Coronary artery (tissue), 2 donors: ENCODE measurements around the gene NINJ2.

ENCODE experiments used
- DNase-seq: peaks from one replicate; pipeline ENCODE4 v3.0.0-alpha.2; 2017; ENCODE audit warnings: low spot score
- H3K27ac ChIP-seq, 2 donors: fragments of 200-600 bp; sonication (generic); one replicate each; pipeline ENCODE4 v1.5.1; 2016 to 2019
- H3K4me3 ChIP-seq: fragments of 200-600 bp; sonication (generic); 2 replicates; pipeline ENCODE4 v1.5.1; 2016; ENCODE audit warnings: mild to moderate bottlenecking, moderate library complexity
- CTCF ChIP-seq: fragments of 200-600 bp; sonication (generic); IDR thresholded peaks from one replicate; pipeline ENCODE4 v1.5.1; 2019; ENCODE audit warnings: antibody characterized with exemption

Gene NINJ2

DNA sequence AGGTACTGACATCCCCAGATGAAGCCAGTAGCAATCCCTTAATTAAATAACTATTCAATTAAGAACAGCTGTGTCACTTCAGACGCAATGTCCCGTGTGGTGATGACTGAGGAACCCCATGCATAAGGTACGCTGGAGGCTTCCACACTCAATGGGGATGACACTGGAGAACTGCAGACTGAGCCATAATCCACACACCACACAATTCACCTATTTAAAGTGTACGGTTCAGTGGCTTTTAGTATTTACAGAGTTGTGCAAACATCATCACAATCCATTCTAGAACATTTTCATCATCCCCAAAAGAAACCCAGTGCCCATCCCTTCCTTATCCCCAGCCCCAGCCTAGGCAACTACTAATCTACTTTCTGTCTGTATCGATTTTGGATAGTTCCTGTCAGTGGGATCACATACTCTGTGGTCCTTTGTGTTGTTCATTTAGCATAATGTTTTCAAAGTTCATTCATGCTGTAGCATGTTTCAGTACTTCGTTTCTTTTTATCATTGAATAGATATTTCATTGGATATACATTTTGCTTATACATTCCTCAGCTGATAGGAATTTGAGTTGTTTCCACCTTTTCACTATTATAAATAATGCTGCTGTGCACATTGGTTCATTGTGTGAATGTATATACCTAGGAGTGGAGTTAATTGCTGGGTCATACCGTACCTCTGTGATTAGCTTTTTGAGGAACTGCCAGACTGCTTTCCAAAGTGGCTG is 61.1 kb downstream of the NINJ2 start:
- no peak overlapping the region for H3K4me3 ChIP-seq
- no peak for DNase-seq
- H3K27ac ChIP-seq: no peak overlapping the region
- no peak for TF ChIP-seq CTCF

DNA sequence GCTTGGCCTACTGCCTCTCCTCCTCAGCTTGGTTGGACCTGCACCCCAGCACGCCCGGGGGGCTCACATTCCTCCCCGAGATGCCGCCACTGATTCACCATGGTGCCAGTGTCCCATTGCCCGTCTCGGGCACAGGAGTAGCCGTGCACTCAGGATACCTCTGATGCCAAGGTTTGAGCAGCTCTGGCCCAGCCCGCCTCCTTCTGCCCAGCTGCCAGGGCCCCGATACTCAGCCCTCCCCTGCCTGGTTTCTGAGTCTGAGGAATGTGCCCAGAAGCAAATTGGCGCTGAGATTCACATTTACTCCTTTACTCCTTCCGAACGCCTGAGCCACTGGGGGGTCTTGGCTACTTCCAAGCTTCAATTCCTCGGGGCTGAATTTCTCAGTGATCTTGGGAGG is 63.5 kb downstream of the NINJ2 start:
- DNase-seq: no peak
- H3K27ac ChIP-seq: no peak overlapping the region
- TF ChIP-seq CTCF: no peak
- no peak overlapping the region for H3K4me3 ChIP-seq

DNA sequence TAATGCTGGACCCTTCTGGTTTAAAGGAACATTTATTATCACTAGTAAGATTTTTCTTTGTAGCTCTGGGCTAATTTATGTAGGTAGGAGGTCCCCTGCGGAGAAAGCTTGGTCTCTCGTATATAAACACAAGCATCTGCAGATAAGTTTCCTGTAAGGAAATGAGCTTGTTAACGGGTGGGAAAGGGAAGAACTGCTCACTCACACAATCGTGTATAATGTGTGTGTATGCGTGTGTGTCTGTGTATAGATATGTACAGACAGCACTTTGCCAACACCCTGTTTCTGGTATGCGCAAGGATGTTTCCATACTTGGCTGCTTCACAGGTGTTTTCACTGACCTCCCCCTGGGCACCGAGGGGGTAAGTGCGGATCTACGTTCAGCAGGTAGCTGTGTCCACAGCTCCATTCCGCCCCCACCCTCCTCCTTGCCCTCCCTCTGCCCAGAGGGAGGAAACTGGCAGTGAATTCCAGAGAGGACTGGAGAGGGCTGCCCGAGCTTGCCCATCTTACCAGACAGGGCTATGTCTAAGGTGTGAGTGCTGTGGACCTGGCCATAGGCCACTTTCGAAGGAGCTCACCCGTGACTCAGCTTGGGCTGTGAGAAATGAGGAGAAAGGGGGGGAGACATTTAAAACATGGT is 65.2 kb downstream of the NINJ2 start:
- no peak overlapping the region for H3K4me3 ChIP-seq
- H3K27ac ChIP-seq: no peak overlapping the region
- DNase-seq: no peak
- TF ChIP-seq CTCF: no peak

DNA sequence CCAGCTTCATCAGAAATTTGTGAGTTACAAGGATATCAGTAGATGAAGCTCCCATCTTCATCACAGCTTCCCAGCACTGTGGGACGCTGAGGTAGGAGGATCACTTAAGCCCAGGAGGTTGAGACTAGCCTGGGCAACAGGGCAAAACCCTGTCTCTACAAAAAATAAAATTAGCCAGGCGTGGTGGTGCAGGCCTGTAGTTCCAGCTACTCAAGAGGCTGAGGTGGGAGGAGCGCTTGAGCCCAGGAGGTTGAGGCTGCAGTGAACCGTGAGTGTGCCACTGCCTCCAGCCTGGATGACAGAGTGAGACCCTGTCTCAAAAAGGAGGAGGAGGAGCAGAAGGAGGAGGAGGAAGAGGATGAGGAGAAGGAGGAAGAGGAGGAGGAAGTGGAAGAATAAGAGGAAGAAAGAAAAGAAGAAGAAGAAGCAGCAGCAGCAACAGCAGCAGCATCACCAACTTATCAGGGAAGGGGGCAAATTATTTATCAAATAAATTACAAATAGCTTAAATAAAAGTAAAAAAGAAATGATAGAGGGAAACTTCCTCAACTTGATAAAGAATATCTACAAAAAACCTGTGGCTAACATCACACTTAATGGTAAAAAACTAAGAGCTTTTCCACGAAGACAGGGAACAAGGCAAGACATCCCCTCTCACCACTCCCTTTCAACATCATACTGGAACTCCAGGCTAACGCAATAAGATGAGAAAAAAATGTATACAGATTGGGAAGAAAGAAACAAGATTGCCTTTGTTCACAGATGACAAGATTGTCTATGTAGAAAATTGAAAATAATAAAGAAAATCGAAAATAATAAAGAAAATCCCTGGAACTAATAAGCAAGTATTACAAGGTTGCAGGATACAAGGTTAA is 69.6 kb downstream of the NINJ2 start:
- no peak for TF ChIP-seq CTCF
- H3K4me3 ChIP-seq: no peak overlapping the region
- no peak for DNase-seq
- H3K27ac ChIP-seq: no peak overlapping the region

DNA sequence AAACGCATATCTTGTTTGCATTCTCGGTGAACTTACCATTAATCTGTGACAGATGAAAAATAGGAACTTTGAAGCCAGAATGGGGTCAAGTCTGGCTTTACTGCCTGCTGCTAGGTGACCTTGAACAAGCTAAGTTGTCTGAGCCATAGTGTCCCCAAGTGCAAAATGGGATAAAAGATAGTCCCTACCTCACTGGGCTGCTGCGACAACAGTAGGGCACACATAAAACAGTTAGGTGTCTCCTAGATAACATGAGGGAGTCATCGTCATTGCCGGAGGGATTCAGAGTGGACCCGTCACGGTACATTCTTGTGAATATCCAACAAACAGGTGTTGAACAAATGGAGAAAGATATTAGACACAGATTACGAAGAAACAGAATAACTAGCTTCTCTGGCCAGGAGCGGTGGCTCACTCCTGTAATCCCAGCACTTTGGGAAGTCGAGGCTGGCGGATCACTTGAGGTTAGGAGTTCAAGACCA is 71.2 kb downstream of the NINJ2 start:
- Histone ChIP-seq H3K27ac (no peak overlapping the region), H3K4me3 (no peak overlapping the region)
- no peak for DNase-seq
- TF ChIP-seq CTCF: no peak

GRCh38 chr12:591167-592023 is 71.8 kb downstream of the NINJ2 start:
- DNase-seq: no peak
- no peak overlapping the region for H3K27ac ChIP-seq
- TF ChIP-seq CTCF: no peak
- H3K4me3 ChIP-seq: no peak overlapping the region
